ENCODE data around the gene RAPH1. TPM values are rescaled to one million over a fixed set of nuclear protein-coding genes. Genes with fewer than 3 reads are reported as not detected.

The RAPH1 gene
- total and polyA plus RNA-seq, 9 of the 15 experiments (the other 6 are each of a cell fraction or from before 2014, with no cell fraction given) = 0.07 to 0.71 (median 0.27) TPM

- TF ChIP-seq ZMIZ1 (IDR thresholded peaks at IDR 0.05; ENCODE audit: low read depth in 2 of 2, low read length in 2 of 2) = no peak
- TF ChIP-seq RFX7 (CRISPR knock-in tag; IDR thresholded peaks at IDR 0.05) = no peak
- no peak for TF ChIP-seq HMGXB4 (CRISPR knock-in tag; IDR thresholded peaks at IDR 0.05)
- no peak for TF ChIP-seq ZNF57 (CRISPR knock-in tag; IDR thresholded peaks at IDR 0.05)
- TF ChIP-seq ZNF79 (CRISPR knock-in tag; IDR thresholded peaks at IDR 0.05; ENCODE audit: low read depth) = no peak
- no peak for TF ChIP-seq CTBP1 (IDR thresholded peaks at IDR 0.05; ENCODE audit: borderline replicate concordance)
- no peak for TF ChIP-seq PHB (CRISPR knock-in tag; IDR thresholded peaks at IDR 0.05)
- no peak for TF ChIP-seq IRF1 (CRISPR knock-in tag; IDR thresholded peaks at IDR 0.05; ENCODE audit: borderline replicate concordance)
- no peak for TF ChIP-seq CBFA2T2 (conservative IDR thresholded peaks at IDR 0.05)
- no peak for TF ChIP-seq ZBTB9 (CRISPR knock-in tag; IDR thresholded peaks at IDR 0.05)
- TF ChIP-seq ZBTB7A (IDR thresholded peaks at IDR 0.05; ENCODE audit: borderline replicate concordance, control insufficient read depth, low read depth, low read length) = no peak
- TF ChIP-seq ZC3H11A (IDR thresholded peaks at IDR 0.05; ENCODE audit: low read depth, low read length) = no peak
- TF ChIP-seq TCF3 (CRISPR knock-in tag; IDR thresholded peaks at IDR 0.05) = no peak
- no peak for TF ChIP-seq FOXK2 (conservative IDR thresholded peaks at IDR 0.05 in 1 of 2, IDR thresholded peaks at IDR 0.05 in 1 of 2; ENCODE audit: low read depth in 2 of 2)
- peak; percentile 97 for TF ChIP-seq ZNF316 (IDR thresholded peaks at IDR 0.05)
- peak; percentile 94 for TF ChIP-seq C11orf30 (IDR thresholded peaks at IDR 0.05; ENCODE audit: low read depth)
- no peak for TF ChIP-seq PRPF4 (IDR thresholded peaks at IDR 0.05; ENCODE audit: insufficient read depth, low read depth, low read length, poor library complexity, severe bottlenecking)
- TF ChIP-seq NR2F6 (CRISPR knock-in tag; IDR thresholded peaks at IDR 0.05) = no peak
- 0 out of 2 replicates have a peak, but pooled peaks have one; percentile 43 for TF ChIP-seq CHAMP1 (IDR thresholded peaks at IDR 0.05)
- no peak for TF ChIP-seq RBM14 (IDR thresholded peaks at IDR 0.05; ENCODE audit: borderline replicate concordance, insufficient read depth, low read depth, low read length)
Measured at GRCh38 chr2:203446071-203446481, 89.0 kb downstream of the RAPH1 start (continued).

Data from K562 (cell line).